ENCODE data around the gene LARP6.
"Not testable (repeated sequence)": the region's sequence is repeated elsewhere in the genome, so short reads cannot be mapped to it uniquely, and the experiment has no call there.

Gene LARP6

DNA sequence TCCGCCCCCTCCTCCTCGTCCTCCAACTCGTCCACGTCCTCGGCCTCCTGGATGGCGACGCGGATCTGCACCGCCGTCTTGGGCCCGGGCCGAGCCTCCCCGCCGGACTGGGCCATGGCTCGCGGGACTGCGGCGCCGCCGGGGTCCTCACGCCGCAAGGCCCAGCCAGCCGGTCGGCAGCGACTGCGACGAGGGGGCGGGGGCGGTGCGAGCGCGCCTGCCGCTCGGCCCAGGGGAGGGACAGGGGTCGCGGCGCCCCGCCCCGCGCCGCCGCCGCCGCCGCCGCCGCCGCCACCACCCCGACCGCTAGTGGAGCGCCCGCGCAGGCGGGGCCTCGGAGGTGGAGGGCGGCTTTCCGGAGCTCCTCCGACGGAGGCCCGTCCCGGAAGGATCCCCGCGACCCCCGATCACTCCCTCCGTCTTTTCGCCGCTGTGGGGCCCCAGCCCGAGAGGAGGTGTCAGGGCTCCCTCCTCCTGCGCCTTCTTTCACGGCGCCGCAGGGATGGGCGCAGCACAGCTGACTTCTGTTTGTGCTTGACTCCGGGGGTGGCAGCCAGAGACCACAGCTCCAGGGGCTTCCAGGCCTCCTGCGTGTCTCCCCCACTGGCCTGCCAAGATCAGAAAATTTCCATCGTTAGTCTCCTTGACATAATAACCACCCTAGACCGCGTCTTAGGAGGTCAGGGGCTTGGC is at the start of gene LARP6:
LARP6 (minus strand) TSS at position 185 of the 693 bp plus-strand sequence; CDS start at position 116, 69 bp downstream.
- DNase-seq = peak; percentile 53

DNA sequence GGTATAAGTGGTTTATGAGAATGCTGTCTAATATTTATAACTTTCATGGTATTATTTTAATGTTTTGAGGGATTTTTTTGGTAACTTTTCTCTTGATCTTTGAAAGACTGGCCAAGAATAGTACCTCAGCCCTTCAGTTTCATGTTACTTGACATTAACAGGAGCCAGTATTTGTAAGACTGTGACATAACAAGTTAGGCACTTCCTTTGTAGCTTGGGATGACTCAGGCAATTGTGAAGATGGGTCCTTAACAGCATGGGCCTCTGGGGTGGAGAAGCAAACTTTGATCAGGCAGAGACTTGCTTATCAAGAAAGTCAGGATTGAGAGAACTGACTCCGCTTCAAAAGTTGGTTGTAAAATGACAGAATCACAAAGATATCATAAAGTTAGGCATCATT is 48.1 kb upstream of the LARP6 start:
- peak; percentile 75 for DNase-seq

DNA sequence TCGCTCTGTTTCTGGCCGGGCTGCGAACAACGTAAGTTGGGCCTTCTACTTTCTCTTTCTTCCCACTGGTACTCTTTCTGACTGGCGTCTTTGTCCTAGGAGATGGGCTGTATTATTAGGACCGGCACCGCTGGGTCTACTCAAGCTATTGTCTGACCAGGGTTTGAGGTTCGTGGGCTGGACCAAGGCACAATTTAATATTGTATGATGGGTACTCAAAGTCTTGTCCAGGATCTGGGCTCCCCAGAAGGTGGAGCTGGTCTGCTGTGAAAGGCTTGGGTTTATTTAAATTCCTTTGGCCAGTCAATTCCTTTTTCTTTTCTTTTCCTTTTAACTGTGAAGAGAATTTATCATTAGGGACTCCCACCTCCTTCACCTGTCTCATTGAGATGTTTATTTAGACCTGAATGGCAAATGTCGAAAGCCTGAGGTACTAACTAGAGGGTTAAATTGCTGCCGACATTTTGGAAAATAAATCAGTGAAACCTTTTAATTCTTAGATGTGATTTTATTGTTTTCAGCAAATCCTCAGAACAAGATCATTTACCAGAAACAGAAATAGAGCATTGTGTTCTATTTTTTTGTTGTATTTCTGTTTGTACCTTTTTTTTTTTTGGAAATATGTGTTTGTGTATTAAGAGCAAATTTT is 39.1 kb upstream of the LARP6 start:
- DNase-seq = peak; percentile 64

DNA sequence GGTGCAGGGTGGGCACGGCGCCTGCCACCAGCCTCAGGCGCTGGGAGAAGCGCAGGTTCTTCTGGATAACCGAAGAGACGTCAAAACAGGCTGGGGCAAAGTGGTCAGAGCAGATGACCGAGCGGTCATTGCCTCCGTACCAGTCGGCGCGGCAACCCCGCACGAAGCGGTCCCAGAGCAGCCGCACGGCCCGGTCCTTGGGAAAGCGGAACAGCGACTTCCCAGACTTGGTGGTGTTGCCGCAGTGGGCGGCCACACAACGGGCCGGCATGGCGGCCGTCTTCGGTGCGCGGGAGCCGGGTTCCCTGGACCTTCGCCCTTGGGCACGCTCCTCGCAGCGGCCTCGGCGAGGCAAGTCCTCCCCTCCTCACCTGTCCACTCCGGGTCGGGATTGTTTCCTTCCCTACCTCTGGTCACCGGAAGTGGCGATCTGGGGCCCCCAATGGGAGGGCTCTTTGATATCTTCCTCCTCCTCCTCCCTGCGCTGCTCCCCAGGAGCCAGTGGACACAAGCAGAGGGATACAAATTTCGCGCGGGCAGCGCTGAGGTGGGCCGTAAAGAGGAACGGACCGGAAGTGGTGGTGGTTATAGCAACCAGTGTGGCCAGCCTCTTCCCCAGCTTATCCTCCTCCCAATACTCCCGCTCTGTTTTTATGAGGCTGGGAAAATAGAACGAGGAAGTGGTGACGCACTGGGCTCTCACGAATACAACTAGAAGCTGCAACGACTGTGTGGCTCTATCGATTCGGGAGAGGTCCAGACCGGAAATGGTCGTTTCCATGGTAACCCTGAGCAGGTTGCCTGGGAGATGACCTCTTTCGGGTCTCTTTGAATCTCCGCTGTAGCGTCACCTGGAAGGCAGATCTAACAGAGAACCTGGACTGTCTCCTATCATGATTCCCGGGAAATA is 38.3 kb upstream of the LARP6 start, which contains the start of the genes LRRC49 and THAP10:
LRRC49 (plus strand) TSS at position 825 of the 910 bp plus-strand sequence; CDS start at position 894, 69 bp downstream.
THAP10 (minus strand) TSS at position 432 of the 910 bp plus-strand sequence; CDS start at position 271, 161 bp downstream.
- peak; percentile 99 for DNase-seq

DNA sequence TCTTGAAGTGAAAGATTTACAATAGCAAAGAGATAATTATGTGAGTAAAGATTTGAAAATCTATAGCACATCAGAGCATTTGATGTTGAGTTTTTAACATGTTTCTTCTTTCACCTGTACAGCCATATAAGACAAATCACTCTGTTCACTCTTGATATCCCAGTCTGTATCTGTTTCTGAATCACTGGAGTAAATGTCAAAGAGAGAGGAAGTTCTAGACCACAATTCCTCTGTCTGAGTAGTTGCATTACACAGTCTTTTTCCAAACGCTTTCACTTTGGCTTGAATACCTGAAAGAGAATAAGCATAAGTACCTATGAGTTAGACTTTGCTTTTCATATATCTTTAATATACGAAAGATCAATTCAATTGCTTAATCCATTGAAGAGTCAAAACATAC is 28.4 kb upstream of the LARP6 start:
- no peak for DNase-seq

DNA sequence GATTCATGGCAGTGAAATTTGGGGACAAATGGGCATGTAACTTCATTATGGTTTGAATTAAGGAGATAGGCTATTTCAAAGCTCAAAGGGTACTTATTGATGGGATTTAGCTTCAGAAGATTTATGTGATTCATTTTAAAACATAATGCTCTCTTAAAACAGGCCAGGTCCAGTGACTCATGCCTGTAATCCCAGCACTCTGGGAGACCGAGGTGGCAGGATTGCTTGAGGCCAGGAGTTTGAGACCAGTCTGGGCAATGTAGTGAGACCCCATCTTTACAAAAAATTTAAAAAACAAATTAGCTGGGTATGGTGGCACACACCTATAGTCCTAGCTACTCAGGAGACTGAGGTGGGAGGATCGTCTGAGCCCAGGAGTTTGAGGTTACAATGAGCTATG is 26.8 kb upstream of the LARP6 start:
- DNase-seq = no peak

DNA sequence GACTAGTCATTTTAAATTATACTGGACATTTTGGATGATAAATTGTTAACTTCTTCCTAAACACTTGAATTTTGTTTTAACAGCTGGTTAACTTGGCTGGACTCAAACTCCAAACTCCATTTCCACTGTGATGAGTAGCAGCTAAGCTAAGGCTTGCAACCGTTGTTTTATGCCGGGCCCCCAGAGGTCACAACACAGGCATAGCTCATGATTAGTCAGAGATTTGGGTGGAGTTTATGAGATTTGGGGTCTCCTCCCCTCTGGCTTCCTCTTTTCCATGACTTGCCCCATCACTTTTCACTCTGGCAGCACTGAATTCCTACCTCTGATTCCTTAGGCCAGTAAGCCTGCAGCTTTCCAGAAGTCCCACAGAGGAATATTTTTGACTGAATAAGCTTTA is 25.4 kb upstream of the LARP6 start:
- DNase-seq = peak; percentile 76

DNA sequence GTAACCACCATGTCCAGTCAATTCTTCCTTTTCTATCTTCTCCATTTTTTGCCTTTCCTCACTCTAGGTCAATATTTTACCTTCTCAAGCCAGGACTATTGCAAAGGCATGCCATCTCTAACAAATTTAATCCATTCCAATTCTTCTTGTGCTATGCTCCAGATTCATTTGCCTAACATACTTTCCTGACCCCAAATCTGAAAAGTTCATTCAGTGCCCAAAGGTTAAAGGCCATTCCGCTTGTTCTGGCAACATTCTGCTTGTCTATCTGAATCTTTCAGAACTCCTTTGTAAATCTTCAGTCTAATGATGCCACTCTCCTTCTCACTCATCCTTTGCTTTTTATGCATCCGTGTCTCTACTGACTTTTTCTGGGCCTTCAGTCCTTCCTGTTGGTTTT is 22.7 kb upstream of the LARP6 start:
- DNase-seq = no peak

DNA sequence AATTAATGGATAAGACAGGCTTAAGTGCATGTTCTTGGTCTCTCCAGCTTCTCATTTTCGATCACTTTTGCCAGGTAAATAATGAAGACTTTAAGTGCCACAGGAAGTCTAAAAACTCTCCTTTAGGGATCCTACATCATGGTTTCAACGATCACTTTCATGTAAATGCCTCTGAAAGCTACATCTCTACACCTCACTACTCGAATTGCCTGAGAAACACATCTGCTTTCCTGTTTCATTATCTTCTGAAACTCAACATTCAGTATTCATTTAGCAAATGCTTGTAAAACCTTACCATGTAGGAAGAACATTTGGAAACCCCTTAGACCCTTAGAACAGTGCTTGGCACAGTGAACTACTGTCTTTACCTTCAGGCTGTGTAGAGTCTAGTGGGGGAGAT is 22.1 kb upstream of the LARP6 start:
- DNase-seq = no peak

DNA sequence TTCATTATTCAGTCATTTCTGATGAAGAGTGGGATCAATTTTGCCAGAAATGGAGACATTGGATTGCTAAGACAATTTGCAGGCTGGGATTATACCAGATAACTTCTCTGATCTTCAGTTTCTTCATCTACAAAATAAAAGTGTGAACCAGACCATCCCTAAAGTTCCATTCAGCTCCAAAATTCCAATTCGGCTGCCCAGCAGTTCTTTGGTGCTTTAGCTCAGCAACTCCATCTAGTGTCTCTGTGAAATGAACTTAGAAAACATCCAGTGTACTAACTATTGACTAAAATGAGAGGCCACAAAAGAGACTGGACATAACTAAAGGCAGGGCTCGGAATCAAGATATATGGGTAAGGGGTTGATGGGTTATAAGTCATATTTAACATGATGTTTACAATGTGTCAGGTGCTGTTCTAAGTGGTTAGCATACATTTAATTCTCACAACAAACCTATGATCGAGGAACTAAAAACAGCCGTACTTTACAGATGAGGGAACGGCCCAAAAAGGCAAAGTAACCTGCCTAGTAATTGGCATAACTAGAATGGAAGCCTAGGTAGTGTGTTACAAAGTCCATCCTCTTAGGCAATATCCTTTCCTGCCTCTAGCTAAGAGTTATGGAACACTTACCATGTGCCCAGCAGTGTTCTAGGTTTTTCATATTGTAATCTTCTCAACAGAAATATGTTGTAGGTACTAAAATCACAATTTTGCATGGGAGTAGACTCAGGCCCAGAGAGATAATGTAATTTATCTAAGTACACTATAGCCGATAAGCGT is 21.2 kb upstream of the LARP6 start:
- DNase-seq = peak; percentile 37

DNA sequence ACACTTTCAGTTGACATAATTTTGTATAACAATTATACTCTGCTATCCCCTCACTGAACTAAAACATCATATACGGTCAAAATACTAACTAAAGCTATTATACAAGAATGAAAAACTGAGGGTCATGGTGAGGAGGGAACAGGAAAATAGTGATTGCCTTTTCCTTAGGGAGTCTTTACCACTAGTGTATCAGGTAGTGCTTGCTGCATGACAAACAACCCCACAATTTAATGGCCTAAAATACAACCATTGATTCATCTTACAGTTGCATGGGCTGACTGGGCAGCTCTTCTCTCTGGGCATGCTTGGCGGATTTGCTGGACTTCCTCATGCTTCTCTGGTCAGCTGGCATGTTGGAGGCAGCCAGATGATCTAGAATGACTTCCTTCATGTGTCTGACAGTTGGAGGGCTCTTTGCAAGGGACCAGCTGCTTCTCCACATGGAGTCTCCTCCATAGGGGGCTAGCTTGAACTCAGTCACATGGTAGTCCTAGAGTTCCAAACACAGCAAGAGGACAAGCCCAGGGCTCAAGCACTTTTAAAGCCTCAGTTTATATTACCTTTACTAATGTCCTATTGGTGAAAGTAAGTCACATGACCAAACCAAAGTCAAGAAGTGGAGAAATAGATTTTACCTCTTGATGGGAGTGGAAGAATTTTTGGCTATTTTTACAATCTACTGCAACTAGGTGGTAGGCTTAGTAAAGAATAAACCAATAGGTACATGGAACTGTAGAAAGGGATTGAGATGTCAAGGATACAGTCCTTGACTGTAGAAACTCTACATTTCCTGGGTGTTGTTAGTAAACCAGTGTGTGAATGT is 19.5 kb upstream of the LARP6 start:
- no peak for DNase-seq

DNA sequence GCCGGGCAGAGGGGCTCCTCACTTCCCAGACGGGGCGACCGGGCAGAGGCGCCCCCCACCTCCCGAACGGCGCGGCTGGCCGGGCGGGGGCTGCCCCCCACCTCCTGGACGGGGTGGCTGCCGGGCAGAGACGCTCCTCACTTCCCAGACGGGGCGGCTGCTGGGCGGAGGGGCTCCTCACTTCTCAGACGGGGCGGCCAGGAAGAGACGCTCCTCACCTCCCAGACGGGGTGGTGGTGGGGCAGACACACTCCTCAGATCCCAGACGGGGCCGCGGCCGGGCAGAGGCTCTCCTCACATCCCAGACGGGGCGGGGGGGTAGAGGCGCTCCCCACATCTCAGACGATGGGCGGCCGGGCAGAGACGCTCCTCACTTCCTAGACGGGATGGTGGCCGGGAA is 17.5 kb upstream of the LARP6 start:
- not testable (repeated sequence) for DNase-seq

DNA sequence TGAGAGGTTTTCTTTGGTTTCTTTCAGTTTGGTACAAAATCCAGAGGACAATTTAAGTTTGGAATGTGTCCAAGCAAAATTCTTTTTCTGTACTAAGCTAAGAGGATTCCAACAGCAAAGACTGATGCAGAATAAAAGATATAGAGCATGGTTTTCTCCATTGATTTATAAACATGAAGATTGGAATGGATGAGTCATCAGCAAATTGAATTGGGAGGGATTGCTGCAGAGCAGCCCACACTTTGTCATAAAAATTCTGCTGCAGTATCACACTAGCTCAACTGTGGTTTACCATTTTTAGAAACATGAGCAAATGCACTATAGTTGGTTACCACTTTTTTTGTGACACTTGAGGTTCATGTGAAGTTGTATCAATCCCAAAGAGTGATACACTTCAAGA is 16.1 kb upstream of the LARP6 start:
- peak; percentile 30 for DNase-seq

DNA sequence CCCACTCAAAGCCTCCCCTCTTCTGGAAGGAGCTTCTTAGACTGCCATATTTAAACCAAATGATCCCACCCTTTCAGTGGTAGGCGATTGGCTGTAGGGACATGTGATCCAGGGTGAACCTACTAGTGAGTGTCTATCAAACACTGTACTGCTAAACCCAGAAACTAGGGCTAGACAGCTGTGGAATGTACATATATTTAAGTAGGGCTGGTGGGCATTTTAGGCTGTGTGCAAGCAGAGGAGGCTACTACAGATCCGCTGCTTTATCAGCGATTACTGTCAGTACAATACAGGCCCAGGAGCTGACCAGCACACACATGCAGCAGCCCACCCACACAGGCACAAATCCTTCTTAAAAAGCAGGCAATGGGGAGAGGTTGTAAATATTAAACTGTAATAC is 15.4 kb upstream of the LARP6 start:
- DNase-seq = no peak

DNA sequence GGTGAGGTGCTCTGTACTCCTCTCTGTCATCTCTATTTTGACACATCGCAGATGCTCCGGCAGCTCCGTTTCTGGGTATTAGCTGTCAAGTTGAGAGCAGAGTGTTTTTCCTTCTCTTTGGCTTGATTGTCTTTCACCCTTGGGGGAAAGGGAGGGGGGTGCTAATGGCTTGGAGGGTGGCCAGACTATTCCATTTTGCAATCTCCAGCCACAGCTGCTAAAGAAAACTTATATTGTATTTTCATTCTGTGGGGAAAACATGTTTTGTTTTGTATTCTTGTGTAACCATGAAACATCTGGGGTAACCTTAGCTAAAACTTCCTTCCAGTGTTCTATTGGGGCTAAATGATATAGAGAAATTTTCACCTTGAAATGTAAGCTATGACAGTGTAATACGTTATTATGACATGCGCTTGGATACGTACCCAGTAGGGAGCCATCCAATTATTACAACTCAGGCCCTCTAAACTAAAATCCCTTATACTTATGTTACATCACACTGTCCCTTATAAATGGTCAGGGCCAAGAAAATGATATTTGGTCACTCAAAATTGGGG is 14.0 kb upstream of the LARP6 start:
- no peak for DNase-seq

DNA sequence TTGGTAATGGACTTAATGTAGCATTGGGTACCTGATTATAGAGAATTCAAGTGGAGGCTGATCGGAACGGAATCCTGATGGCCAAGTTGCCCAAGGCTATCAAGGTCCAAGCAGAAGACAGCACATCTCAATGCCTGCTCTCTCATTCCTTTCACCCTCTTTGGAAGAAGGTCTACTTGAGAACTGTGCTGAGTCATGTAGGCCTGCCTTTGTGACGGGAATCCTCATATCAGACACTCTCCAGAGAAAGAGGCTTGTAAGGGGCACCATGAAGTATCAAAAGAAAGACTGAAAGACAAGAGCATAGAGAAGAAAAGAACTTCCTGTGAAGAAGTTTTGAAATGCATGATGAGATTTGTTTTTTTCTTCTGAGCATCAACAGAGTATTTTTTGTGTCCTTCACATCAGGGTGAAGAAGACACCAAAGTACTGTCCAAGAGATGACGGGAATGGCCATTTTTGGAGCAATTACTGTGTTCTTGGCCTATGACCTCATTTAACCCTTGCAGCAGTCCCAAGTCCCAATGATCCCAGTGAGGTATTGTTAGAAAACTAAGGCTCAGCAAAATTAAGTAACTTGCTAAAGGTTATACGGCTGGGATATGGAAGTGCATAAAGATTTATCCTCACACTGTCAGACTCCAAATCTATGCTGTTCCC is 13.2 kb upstream of the LARP6 start:
- no peak for DNase-seq

DNA sequence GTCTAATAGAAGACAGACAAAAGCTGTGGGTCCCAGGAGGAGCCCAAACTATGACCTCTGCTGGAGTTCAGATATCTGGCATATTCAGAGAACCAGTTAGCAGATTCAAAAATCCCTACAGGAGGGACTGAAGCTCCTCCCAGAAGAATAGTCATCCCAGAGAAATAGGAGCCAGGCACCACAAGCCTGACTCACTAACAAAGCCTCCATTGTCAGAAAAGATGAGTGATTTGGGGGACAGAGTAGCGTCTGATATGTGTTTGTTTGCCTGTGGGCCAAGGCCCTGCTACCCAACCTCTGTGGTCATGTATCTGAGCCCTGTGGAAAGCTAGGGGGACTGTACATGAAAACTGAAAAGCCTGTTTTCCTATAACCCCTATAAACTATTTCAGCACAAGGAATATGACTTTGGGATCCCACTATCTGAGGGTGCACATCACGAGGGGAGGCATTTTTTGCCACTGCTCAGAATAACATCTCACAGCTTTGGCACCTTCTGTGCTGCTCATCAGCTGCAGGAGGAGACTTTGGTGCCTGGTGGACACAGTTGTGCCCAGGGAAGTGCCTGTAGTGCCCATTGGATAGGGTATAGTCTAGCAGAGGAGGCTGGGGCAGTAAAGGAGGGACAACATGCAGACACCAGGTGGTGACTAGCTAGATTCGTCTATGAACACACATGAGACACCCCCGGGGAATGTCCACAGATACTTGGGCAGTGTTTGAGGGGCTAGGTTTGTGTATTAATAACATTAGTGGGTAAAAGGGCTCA is 9.7 kb upstream of the LARP6 start:
- DNase-seq = peak; percentile 98

DNA sequence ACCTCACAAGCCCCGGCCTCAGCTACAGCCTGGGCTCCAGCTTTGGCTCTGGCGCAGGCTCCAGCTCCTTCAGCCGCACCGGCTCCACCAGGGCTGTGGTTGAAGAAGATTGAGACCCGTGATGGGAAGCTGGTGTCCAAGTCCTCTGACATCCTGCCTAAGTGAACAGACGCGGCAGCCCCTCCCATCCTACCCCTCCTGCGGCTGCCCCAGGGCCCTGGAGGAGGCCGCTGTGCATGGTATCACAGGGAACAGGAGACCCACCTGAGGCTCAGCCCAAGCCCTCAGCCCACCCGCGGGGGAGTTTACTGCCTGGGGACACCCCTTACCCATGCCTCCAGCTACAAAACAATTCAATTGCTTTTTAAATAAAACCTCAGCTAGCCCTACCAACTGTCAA is 6.0 kb upstream of the LARP6 start:
- no peak for DNase-seq

DNA sequence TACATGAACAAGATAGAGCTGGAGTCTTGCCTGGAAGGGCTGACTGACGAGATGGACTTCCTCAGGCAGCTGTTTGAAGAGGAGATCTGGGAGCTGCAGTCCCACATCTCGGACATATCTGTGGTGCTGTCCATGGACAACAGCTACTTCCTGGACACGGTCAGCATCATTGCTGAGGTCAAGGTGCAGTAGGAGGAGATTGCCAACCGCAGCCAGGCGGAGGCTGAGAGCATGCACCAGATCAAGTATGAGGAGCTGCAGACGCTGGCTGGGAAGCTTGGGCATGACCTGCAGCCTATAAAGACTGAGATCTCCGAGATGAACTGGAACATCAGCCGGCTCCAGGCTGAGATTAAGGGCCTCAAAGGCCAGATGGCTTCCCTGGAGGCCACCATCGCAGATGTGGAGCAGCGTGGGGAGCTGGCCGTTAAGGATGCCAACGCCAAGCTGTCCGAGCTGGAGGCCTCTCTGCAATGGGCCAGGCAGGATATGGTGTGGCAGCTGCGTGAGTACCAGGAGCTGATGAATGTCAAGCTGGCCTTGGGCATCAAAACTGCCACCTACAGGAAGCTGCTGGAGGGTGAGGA is 5.5 kb upstream of the LARP6 start:
- DNase-seq = no peak
